Hematopoietic multipotent progenitor cell treated with erythropoietin and hydrocortisone succinate and interleukin-3 and kit ligand, for 4 days (in vitro differentiated cells): ENCODE data around the gene RALGAPA2.
A peak's percentile ranks its signal among the peaks of the same experiment; 100 is the strongest.

Source experiments
- DNase-seq: peaks from one replicate; pipeline ENCODE4 v3.0.0-alpha.2; 2015

RALGAPA2 gene

DNA sequence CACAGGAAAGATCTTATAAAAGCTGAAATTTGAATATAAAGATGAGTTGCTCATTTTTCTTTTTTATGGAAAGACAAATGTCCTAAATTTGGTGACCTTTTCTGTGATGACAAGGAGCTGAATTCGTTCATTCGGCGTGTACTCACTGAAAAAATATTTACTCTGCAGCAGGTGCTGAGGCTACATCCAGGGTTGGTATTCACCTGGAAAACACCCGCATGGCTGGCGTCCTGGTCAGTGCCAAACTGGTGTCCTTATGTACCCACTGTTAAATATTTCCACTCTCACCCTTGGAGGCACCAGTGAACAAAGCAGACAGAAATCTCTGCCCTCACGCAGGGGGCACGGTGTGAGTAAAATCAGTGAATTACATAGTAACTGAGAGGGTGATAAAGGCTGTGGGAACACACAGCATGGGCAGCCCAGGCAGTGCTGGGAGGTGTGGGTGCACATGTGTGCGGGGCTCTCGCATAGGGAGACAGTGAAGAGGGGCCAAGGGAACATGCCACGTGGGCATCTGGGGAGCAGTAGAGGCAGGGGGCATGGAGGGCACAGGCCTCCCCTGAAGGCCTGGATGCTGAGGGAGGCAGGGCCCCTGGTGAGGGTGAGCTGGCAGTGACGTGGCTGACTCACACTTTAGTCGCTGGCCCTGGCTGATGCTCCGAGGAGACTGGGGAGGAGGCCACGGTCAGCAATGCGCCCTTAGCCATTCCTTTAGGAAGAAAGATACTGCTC lies 254.9 kb downstream of the RALGAPA2 start:
- DNase-seq, result no peak

- DNase-seq, result no peak
These were observed 255.7 kb downstream of the RALGAPA2 start for GRCh38 chr20:20456741-20457140.

- DNase-seq, result no peak
These were observed 256.5 kb downstream of the RALGAPA2 start for GRCh38 chr20:20455926-20456325.

DNA sequence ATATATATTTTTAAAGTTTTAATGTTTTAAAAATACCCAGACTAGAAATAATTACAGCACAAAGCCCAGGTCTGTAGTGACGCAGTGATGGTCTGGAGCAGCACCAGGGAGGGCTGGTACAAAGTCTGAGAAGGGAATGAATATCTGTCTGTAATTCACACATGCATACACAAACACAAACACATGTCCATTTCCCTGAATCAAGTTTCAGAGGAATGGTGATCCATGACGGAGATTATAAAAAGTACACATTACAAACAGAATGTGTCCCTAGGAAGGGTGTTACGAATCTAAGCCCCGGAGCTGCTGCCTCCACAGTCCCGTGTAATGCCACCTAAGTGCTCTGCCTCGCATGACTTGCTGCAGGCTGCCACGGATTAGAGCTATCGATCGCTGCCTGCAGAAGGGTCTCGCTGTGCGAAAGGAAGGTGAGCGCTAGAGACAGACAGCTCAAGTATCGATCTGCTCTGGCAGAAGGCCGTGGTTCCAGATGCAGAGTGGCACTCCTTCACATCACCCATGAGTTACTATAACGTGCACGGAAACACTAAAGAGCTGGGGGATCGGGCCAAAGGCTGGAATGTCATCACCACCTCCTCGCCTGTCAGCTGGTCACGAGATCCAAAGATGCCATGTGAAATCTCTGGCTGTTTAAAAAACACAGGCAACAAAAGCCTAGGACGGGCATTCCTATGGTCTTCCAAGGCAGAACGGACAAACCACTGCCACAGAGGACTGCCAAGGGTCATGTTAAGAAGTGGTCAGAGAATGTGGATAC lies 257.4 kb downstream of the RALGAPA2 start:
- no peak for DNase-seq

GRCh38 chr20:20454367-20454766 lies 258.1 kb downstream of the RALGAPA2 start:
- no peak for DNase-seq

DNA sequence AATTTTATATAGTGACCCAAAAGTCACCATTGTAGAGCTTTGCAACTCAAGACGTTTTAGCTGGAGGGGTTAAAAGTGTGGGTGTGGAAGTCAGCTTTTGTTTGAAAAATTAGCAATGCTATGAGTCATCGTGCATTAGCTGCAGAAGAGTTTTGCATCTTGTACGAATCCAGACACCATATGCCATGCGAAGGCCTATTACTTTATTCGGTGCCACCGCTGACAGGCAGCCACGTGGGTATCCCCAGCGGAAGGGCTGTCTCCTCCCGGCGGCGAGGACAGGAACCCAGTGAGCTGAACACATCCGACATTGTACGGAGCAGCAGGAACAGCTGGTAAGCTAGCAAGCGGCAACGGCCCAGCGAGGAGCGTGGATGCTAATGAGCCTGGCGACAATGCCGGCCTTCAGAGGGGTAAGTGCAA lies 260.2 kb downstream of the RALGAPA2 start:
- DNase-seq, result peak; percentile 78

GRCh38 chr20:20450521-20450920 lies 261.9 kb downstream of the RALGAPA2 start:
- peak; percentile 25 for DNase-seq

DNA sequence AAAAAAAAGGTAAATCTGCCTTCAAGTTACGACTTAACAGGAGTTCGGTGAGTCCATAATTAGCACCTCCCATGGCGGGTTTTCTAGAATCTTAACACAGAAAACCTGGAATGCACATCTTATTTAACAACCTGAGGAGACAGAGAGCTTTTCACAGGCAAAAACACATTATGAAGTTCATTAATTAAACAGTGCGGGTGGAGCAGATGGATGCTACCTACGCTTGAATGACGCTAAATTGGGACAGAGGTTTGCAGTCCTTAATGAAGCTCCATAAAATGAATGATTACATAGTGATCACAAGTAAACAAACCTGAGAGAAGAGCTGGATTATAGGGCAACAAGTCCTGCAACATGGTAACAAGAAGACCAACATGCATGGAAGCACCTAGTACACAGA lies 263.6 kb downstream of the RALGAPA2 start:
- DNase-seq, result no peak

DNA sequence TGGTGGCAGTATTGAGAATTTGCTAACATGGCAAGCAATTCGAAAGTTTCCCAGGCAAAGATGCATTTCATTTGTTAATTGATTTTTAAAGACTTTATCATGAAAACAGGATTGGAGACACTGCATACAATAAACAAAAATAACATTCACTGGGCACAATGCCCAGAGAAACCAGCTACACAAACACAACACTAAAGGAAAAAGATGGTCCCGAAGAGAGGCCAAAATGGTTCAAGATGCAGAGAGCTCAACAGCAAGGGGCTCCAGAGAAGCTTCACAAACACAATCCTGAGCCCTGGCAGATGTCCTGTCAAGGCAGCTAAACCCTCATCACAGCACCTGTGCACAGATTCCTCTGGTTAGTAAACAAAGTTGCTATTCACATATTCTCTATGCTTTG lies 265.2 kb downstream of the RALGAPA2 start:
- DNase-seq, result no peak

GRCh38 chr20:20446425-20447015 lies 265.9 kb downstream of the RALGAPA2 start:
- DNase-seq, result no peak

- peak; percentile 20 for DNase-seq
These were observed 266.4 kb downstream of the RALGAPA2 start for GRCh38 chr20:20446001-20446400.

DNA sequence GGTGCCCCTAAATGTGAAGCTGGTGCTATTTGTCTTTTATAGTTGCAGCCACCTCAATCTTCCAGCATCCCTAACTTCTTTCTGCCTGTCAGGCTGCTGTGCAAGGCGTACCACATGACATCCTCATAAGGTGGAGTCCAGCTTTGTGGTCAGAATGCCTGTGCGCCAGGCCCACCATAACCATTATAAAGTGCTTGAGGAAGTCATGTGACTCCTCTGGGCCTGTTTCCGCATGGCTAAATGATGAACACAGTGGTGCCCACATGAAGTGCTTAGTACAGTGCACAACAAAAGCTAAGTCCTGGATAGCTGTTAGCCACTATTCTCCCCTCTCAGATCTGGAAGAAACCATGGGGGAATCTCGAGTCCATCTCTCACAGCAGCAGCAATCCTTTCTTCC lies 268.9 kb downstream of the RALGAPA2 start:
- peak; percentile 64 for DNase-seq

DNA sequence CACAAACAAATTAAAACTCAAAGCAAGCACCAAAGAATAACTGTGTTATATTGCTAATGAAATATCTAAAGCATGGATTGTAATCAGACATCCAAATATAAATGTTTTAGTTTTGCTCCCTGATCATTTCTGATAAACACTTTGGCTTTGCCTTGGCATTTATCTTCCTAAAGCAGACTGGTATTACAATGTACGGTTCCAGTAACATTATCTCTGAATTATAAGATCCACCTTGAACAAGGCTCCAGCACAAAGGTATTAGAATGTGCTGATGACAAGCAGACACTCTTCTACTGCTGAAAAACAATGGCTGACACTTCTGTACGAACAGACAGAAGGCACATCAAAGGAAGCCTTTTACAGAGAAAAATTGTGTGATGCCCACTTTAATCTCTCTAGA lies 270.0 kb downstream of the RALGAPA2 start:
- peak; percentile 45 for DNase-seq

- DNase-seq, result no peak
These were observed 271.4 kb downstream of the RALGAPA2 start for GRCh38 chr20:20440886-20441658.

DNA sequence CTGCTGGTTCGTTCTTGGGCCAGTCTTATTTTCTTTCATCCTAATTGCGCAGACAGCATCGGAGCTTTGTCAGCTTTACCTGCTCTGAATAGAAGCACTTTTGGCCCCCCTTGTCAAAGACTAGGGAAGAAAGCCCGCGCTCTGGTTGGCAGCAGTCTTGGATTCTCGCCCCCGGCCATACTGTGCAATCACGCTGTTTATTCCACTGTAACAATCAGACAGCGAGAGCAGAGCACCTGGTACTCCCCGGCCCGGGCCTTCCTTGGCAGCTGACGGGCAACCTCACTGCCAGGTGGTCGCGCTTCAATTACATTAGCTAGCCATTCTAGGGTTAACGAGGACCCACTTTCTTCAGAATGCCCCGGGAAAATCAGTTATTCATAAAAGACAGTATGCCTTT lies 272.0 kb downstream of the RALGAPA2 start:
- no peak for DNase-seq

GRCh38 chr20:20439602-20440190 lies 272.7 kb downstream of the RALGAPA2 start:
- no peak for DNase-seq

- DNase-seq, result no peak
These were observed 275.1 kb downstream of the RALGAPA2 start for GRCh38 chr20:20437314-20437713.

DNA sequence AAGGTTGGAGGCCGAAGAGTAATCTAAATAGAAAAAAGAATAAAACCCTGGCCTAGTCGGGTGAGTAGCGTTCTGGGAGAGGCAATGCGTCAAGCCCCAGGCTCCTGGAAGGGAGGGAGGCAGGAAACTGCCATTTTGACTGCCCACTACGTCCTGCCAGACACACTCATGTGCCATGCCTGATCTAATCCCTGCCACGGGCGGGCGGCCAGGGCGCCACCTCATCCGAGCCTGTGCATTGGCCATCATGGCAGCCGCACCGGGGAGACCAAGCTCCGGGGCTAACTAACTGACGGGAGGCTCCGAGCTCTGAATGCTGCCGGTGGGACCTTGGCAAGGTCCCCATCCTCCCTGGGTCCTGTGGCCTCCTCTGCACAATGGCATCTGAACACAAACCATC lies 275.8 kb downstream of the RALGAPA2 start:
- no peak for DNase-seq

- peak; percentile 14 for DNase-seq
These were observed 277.0 kb downstream of the RALGAPA2 start for GRCh38 chr20:20435453-20435852.

GRCh38 chr20:20432618-20433286 lies 279.7 kb downstream of the RALGAPA2 start:
- no peak for DNase-seq

GRCh38 chr20:20430066-20430465 lies 282.4 kb downstream of the RALGAPA2 start:
- no peak for DNase-seq

GRCh38 chr20:20428067-20428466 lies 284.4 kb downstream of the RALGAPA2 start:
- no peak for DNase-seq
